PC-3 (cell line): ENCODE measurements around the gene CLEC4D. TPM values are rescaled to one million over a fixed set of nuclear protein-coding genes. Genes with fewer than 3 reads are reported as not detected.

Experiments
- ATAC-seq: fragments of 200-7000 bp; cut with Tn5 transposase; 2 replicates; pipeline ENCODE4 v1.9.1; 2020; ENCODE audit warnings: mild to moderate bottlenecking, moderate library complexity
- BruUV-seq: library from RNA; stranded (reverse); fragments of 400-500 nt; replicated peaks from 2 replicates; lab custom pipeline; 2021; lab: Mats Ljungman, UMichigan
- CTCF ChIA-PET: fragments of 300-600 bp; sonication (Branson Sonifier 250); formaldehyde crosslinking; loops from one replicate; lab custom pipeline; 2022; ENCODE audit warnings: antibody characterized with exemption; lab: Charles Lee
- POLR2A ChIA-PET: fragments of 300-600 bp; sonication (Branson Sonifier 250); formaldehyde crosslinking; loops from one replicate; lab custom pipeline; 2022; ENCODE audit warnings: antibody characterized with exemption; ENCODE audit not compliant: unreplicated experiment; lab: Charles Lee
- DNase-seq: peaks from one replicate; pipeline ENCODE4 v3.0.0-alpha.2; 2015
- H2AFZ ChIP-seq: fragments of 300-600 bp; sonication (generic); 2 replicates; pipeline ENCODE4 v1.6.0; 2016; ENCODE audit warnings: antibody characterized with exemption, low read length
- H3F3A ChIP-seq: fragments of 300-600 bp; sonication (generic); one replicate; pipeline ENCODE4 v1.6.0; 2017; ENCODE audit warnings: antibody characterized with exemption, low read length, control low read depth, mild to moderate bottlenecking; ENCODE audit not compliant: unreplicated experiment
- H3K27ac ChIP-seq: fragments of 300-600 bp; sonication (generic); 2 replicates; pipeline ENCODE4 v1.5.1; 2016; ENCODE audit warnings: mild to moderate bottlenecking, low read length
- H3K27me3 ChIP-seq: fragments of 300-600 bp; sonication (generic); 2 replicates; pipeline ENCODE4 v1.6.1; 2016; ENCODE audit warnings: low read length, mixed read lengths
- H3K36me3 ChIP-seq: fragments of 300-600 bp; sonication (generic); 2 replicates; pipeline ENCODE4 v1.6.1; 2016; ENCODE audit warnings: low read depth, mixed run types, low read length, mixed read lengths
- H3K4me1 ChIP-seq: fragments of 300-600 bp; sonication (generic); 2 replicates; pipeline ENCODE4 v1.5.1; 2016; ENCODE audit warnings: low read length; ENCODE audit not compliant: insufficient read depth
- H3K4me2 ChIP-seq: fragments of 300-600 bp; sonication (generic); 2 replicates; pipeline ENCODE4 v1.6.0; 2016; ENCODE audit warnings: low read length
- H3K4me3 ChIP-seq: fragments of 300-600 bp; sonication (generic); 2 replicates; pipeline ENCODE4 v1.5.1; 2016; ENCODE audit warnings: mild to moderate bottlenecking, low read length, mixed read lengths
- H3K79me2 ChIP-seq: fragments of 300-600 bp; sonication (generic); 2 replicates; pipeline ENCODE4 v1.6.1; 2017; ENCODE audit warnings: low read length, mixed read lengths
- H3K9ac ChIP-seq: fragments of 300-600 bp; sonication (generic); 2 replicates; pipeline ENCODE4 v1.6.0; 2016; ENCODE audit warnings: mild to moderate bottlenecking, low read length
- H3K9me2 ChIP-seq: fragments of 300-600 bp; sonication (generic); replicated peaks from 2 replicates; pipeline ENCODE4 v1.6.1; 2016; ENCODE audit warnings: mixed run types, low read length, mixed read lengths
- H3K9me3 ChIP-seq: fragments of 300-600 bp; sonication (generic); 2 replicates; pipeline ENCODE4 v1.6.1; 2016; ENCODE audit warnings: low read length, mixed read lengths
- H4K20me1 ChIP-seq: fragments of 300-600 bp; sonication (generic); 2 replicates; pipeline ENCODE4 v1.6.1; 2016; ENCODE audit warnings: low read length, mixed read lengths
- CTCF ChIP-seq: fragments of 300-600 bp; sonication (generic); conservative IDR thresholded peaks from 2 replicates; pipeline ENCODE4 v1.5.1; 2017; ENCODE audit warnings: antibody characterized with exemption, low read depth, mild to moderate bottlenecking, low read length
- EZH2 ChIP-seq: fragments of 300-600 bp; sonication (generic); IDR thresholded peaks from one replicate; pipeline ENCODE4 v1.6.1; 2017; ENCODE audit warnings: antibody characterized with exemption, mild to moderate bottlenecking, low read length; ENCODE audit not compliant: unreplicated experiment
- EZH2phosphoT487 ChIP-seq: fragments of 300-600 bp; sonication (generic); IDR thresholded peaks from 2 replicates; pipeline ENCODE4 v1.6.1; 2018; ENCODE audit warnings: mild to moderate bottlenecking, antibody characterized with exemption, low read length, borderline replicate concordance
- intact Hi-C: fragments of 100-400 bp; cut with micrococcal nuclease; formaldehyde crosslinking; loops from 2 replicates; pipeline ENCODE4 v1.9.0; 2023
- total RNA-seq: library from RNA; depleted of rRNA; stranded (reverse); fragments of >200 nt; gene quantifications from 2 replicates; pipeline ENCODE4 v1.2.3, GENCODE V29; 2014

Gene CLEC4D
- total RNA-seq, 1 experiment from 2014 or later = not detected

GRCh38 chr12:8508910-8509841 is 4.1 kb upstream of the CLEC4D start:
- H3K27me3 ChIP-seq = peaks cover 33% of the 10 kb centered on the region
- intact Hi-C loops = no loop called here
- CTCF ChIA-PET = interaction anchor here (0.6 kb wide), 1 partner anchor 17 kb away, joined by 9 read pairs; no protein-coding TSS in a partner anchor

DNA sequence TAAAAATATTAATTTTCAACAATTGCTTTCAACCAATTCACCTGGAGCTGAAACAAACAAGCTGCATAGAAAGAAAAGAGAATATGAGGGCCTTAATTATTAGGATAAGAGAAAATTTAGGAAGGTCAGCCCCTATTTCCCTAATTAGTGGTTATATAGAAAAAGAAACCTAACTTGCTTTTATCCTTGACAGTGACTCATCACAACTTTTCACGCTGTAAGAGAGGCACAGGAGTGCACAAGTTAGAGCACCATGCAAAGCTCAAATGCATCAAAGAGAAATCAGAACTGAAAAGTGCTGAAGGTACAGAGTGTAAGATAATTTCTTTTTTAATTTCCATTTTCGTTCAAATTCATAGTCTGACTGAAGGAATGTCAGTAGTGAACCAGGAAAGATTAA is 4.7 kb downstream of the CLEC4D start:
- Histone ChIP-seq H2AFZ (no peak overlapping the region), H3F3A (no peaks in the 10 kb centered on the region), H3K27ac (no peak overlapping the region), H3K36me3 (no peaks in the 10 kb centered on the region), H4K20me1 (no peaks in the 10 kb centered on the region), H3K27me3 (peaks cover 35% of the 10 kb centered on the region), H3K79me2 (no peaks in the 10 kb centered on the region), H3K4me1 (no peaks in the 10 kb centered on the region), H3K9me2 (no peaks in the 10 kb centered on the region), H3K4me3 (no peak overlapping the region), H3K9me3 (no peaks in the 10 kb centered on the region), H3K9ac (no peak overlapping the region), H3K4me2 (no peak overlapping the region)
- ChIA-PET POLR2A (no interaction called here), CTCF (no interaction called here)
- intact Hi-C loops = no loop called here
- BruUV-seq = no TSS peak
- no peak for DNase-seq
- ATAC-seq = no peak
- no peak for TF ChIP-seq EZH2phosphoT487
- TF ChIP-seq CTCF = no peak
- TF ChIP-seq EZH2 = no peak

More at GRCh38 chr12:8508910-8509841, 4.1 kb upstream of the CLEC4D start:
- H2AFZ ChIP-seq = no peak overlapping the region
- H3K79me2 ChIP-seq = no peaks in the 10 kb centered on the region
- H3K36me3 ChIP-seq = no peaks in the 10 kb centered on the region
- H3K4me2 ChIP-seq = no peak overlapping the region
- no peak overlapping the region for H3K4me3 ChIP-seq
- H3K27ac ChIP-seq = no peak overlapping the region
- no peak for ATAC-seq
- no peak overlapping the region for H3K9ac ChIP-seq
- POLR2A ChIA-PET = no interaction called here
- TF ChIP-seq EZH2phosphoT487 (no peak), EZH2 (no peak), CTCF (no peak)
- no peak for DNase-seq
- no peaks in the 10 kb centered on the region for H4K20me1 ChIP-seq
- H3F3A ChIP-seq = no peaks in the 10 kb centered on the region
- H3K9me3 ChIP-seq = no peaks in the 10 kb centered on the region
- no peaks in the 10 kb centered on the region for H3K9me2 ChIP-seq
- no TSS peak for BruUV-seq
- no peaks in the 10 kb centered on the region for H3K4me1 ChIP-seq

DNA sequence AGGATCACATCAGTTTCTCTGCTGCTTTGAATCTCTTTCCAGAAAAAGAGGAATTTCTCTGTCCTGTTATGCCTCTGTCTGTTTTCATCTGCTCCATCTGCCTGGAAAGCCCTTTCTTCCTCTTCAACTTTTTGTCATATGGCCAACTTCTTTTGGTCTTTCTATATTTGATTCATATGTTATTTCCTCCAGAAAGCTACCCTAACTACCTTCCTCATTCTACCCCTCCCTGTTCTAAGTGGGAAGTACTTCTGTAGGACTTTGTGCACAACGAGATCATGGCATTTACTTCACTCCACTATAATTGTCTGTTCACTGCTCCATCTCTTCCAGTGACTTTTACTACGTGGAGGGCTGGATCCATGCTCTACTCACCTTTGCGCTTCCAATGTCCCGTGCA is 5.9 kb downstream of the CLEC4D start:
- no peaks in the 10 kb centered on the region for H3K9me3 ChIP-seq
- intact Hi-C loops = no loop called here
- CTCF ChIA-PET = no interaction called here
- no peak for ATAC-seq
- H2AFZ ChIP-seq = no peak overlapping the region
- peaks cover 31% of the 10 kb centered on the region for H3K27me3 ChIP-seq
- no peak for TF ChIP-seq EZH2phosphoT487
- no peak for TF ChIP-seq CTCF
- TF ChIP-seq EZH2 = no peak
- no peak overlapping the region for H3K4me2 ChIP-seq
- no peaks in the 10 kb centered on the region for H3K4me1 ChIP-seq
- POLR2A ChIA-PET = no interaction called here
- no peak overlapping the region for H3K9ac ChIP-seq
- no peak for DNase-seq
- no peak overlapping the region for H3K27ac ChIP-seq
- no TSS peak for BruUV-seq
- no peaks in the 10 kb centered on the region for H3K36me3 ChIP-seq
- no peaks in the 10 kb centered on the region for H3K9me2 ChIP-seq
- H3K4me3 ChIP-seq = no peak overlapping the region
- no peaks in the 10 kb centered on the region for H3F3A ChIP-seq
- H3K79me2 ChIP-seq = no peaks in the 10 kb centered on the region
- no peaks in the 10 kb centered on the region for H4K20me1 ChIP-seq
